OCI-LY7 (cell line): Measurements from ENCODE around the gene KLF13. TPM values are rescaled to one million over a fixed set of nuclear protein-coding genes. Genes with fewer than 3 reads are reported as not detected.

Experiments
- BruUV-seq: library from RNA; stranded (reverse); fragments of 400-500 nt; replicated peaks from 2 replicates; lab custom pipeline; 2021; lab: Mats Ljungman, UMichigan
- CTCF ChIA-PET: fragments of 300-600 bp; sonication (Branson Sonifier 250); formaldehyde crosslinking; loops from one replicate; lab custom pipeline; 2022; ENCODE audit warnings: antibody characterized with exemption; ENCODE audit not compliant: unreplicated experiment; lab: Charles Lee
- POLR2A ChIA-PET: fragments of 300-600 bp; sonication (Branson Sonifier 250); formaldehyde crosslinking; loops from one replicate; lab custom pipeline; 2022; ENCODE audit warnings: antibody characterized with exemption; lab: Charles Lee
- DNase-seq: peaks from one replicate; pipeline ENCODE4 v3.0.0-alpha.2; 2015; ENCODE audit warnings: low spot score
- H2AFZ ChIP-seq: fragments of 200-600 bp; sonication (generic), shearing (Covaris generic); 2 replicates; pipeline ENCODE4 v1.6.1; 2014; ENCODE audit warnings: mild to moderate bottlenecking, antibody characterized with exemption, low read length, moderate library complexity
- H3K27ac ChIP-seq: fragments of 200-600 bp; sonication (generic); 2 replicates; pipeline ENCODE4 v1.5.1; 2014; ENCODE audit warnings: mixed run types, low read depth, mild to moderate bottlenecking, moderate library complexity, low read length, inconsistent platforms; ENCODE audit not compliant: poor library complexity, severe bottlenecking
- H3K36me3 ChIP-seq: fragments of 200-600 bp; sonication (generic); 2 replicates; pipeline ENCODE4 v1.6.1; 2014; ENCODE audit warnings: mild to moderate bottlenecking, antibody characterized with exemption, low read length, moderate library complexity, mixed read lengths; ENCODE audit not compliant: insufficient read depth
- H3K4me1 ChIP-seq: fragments of 200-600 bp; sonication (generic); 2 replicates; pipeline ENCODE4 v1.5.1; 2014; ENCODE audit warnings: mild to moderate bottlenecking, low read length; ENCODE audit not compliant: insufficient read depth, poor library complexity, severe bottlenecking
- H3K4me2 ChIP-seq: fragments of 200-600 bp; sonication (generic); 2 replicates; pipeline ENCODE4 v1.6.1; 2014; ENCODE audit warnings: mild to moderate bottlenecking, low read length
- H3K4me3 ChIP-seq: fragments of 200-600 bp; sonication (generic); 2 replicates; pipeline ENCODE4 v1.5.1; 2014; ENCODE audit warnings: mild to moderate bottlenecking, low read depth, low read length; ENCODE audit not compliant: poor library complexity, severe bottlenecking
- H3K79me2 ChIP-seq: fragments of 200-600 bp; sonication (generic); 2 replicates; pipeline ENCODE4 v1.6.1; 2016; ENCODE audit warnings: low read depth, mild to moderate bottlenecking, low read length, moderate library complexity, mixed read lengths; ENCODE audit not compliant: insufficient read depth
- H3K9me2 ChIP-seq: fragments of 200-600 bp; sonication (generic); 2 replicates; pipeline ENCODE4 v1.6.1; 2016; ENCODE audit warnings: mild to moderate bottlenecking, low read length, mixed read lengths; ENCODE audit not compliant: insufficient read depth
- H3K9me3 ChIP-seq: fragments of 200-600 bp; sonication (generic); 2 replicates; pipeline ENCODE4 v1.6.1; 2014; ENCODE audit warnings: mild to moderate bottlenecking, mixed run types, low read length, mixed read lengths
- H4K20me1 ChIP-seq: fragments of 200-600 bp; sonication (generic); 2 replicates; pipeline ENCODE4 v1.6.1; 2014; ENCODE audit warnings: mild to moderate bottlenecking, antibody characterized with exemption, low read length, moderate library complexity, mixed read lengths; ENCODE audit not compliant: insufficient read depth
- EZH2phosphoT487 ChIP-seq: fragments of 200-600 bp; sonication (generic); IDR thresholded peaks from 2 replicates; pipeline ENCODE4 v1.6.1; 2018; ENCODE audit warnings: low read depth, borderline replicate concordance, mild to moderate bottlenecking, mixed run types, antibody characterized with exemption, low read length, moderate library complexity, mixed read lengths
- intact Hi-C: fragments of 100-400 bp; cut with micrococcal nuclease; formaldehyde crosslinking; loops from one replicate; pipeline ENCODE4 v1.10.0; 2022; ENCODE audit not compliant: unreplicated experiment
- total RNA-seq, 2 experiments: library from RNA; depleted of rRNA in 1 of 2; stranded (reverse); fragments of >200 nt in 1 of 2; shearing (Covaris generic) in 1 of 2; gene quantifications; 2 replicates each; pipeline ENCODE4 v1.2.3, GENCODE V29; 2014 to 2022
- TF ChIP-seq, protein P1 (sequence below): fragments of 200-600 bp; sonication (generic); conservative IDR thresholded peaks from 2 replicates; pipeline ENCODE4 v1.5.1; 2014; ENCODE audit warnings: mild to moderate bottlenecking, antibody characterized with exemption, low read length, moderate library complexity, mixed read lengths

KLF13 gene
- total RNA-seq, 2 experiments from 2014 or later, result 63.2 to 64.6 TPM

GRCh38 chr15:31301673-31301990, 25.0 kb upstream of the KLF13 start:
- CTCF ChIA-PET, result no interaction called here
- no peaks in the 10 kb centered on the region for H3K9me2 ChIP-seq
- no peaks in the 10 kb centered on the region for H3K36me3 ChIP-seq
- peak overlapping the region; percentile 70 for H2AFZ ChIP-seq
- POLR2A ChIA-PET, result interaction anchor here (0.6 to 1.0 kb wide), 2 partner anchors 26 to 35 kb away, joined by 3 read pairs; no protein-coding TSS in a partner anchor
- intact Hi-C loops, result no loop called here
- H3K4me1 ChIP-seq, result peaks cover 88% of the 10 kb centered on the region
- BruUV-seq, result no TSS peak
- peak overlapping the region; percentile 87 for H3K27ac ChIP-seq
- H3K4me3 ChIP-seq, result peak overlapping the region; percentile 43
- H3K4me2 ChIP-seq, result peak overlapping the region; percentile 65
- DNase-seq, result peak; percentile 87
- H4K20me1 ChIP-seq, result no peaks in the 10 kb centered on the region
- no peaks in the 10 kb centered on the region for H3K9me3 ChIP-seq
- no peak for TF ChIP-seq EZH2phosphoT487
- TF ChIP-seq, protein P1, sequence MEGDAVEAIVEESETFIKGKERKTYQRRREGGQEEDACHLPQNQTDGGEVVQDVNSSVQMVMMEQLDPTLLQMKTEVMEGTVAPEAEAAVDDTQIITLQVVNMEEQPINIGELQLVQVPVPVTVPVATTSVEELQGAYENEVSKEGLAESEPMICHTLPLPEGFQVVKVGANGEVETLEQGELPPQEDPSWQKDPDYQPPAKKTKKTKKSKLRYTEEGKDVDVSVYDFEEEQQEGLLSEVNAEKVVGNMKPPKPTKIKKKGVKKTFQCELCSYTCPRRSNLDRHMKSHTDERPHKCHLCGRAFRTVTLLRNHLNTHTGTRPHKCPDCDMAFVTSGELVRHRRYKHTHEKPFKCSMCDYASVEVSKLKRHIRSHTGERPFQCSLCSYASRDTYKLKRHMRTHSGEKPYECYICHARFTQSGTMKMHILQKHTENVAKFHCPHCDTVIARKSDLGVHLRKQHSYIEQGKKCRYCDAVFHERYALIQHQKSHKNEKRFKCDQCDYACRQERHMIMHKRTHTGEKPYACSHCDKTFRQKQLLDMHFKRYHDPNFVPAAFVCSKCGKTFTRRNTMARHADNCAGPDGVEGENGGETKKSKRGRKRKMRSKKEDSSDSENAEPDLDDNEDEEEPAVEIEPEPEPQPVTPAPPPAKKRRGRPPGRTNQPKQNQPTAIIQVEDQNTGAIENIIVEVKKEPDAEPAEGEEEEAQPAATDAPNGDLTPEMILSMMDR, result no peak
- H3K79me2 ChIP-seq, result no peaks in the 10 kb centered on the region

DNA sequence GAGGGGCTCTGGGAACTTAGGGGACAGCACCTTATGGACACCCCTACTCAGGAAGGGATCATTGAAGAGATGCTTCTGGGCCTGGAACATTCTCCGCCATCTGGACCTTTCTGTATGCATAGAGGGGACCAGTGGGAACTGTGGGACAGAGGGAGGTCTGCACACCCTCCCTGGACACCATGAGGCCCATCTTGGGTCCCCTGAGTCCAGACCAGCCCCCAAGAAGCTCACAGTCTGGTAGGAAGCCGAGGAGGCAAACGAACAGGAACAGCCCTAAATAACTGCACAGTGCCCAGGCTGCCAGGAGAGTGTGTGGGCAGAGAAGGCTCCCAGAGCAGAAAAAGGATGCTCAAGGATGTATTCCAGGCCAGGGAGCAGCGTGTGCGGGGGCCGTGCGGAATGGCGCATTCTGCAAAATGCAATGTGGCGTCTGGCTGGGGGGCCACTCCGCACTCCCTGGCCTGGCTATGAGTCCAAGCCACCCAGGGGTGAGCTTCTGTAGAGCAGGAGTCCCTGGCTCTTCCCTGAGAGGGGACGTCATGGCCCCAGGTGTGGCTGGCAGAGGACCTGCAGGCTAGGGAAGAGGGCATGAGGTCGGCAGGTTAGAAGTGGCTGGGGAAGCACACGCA, 24.5 kb upstream of the KLF13 start:
- no peaks in the 10 kb centered on the region for H3K9me3 ChIP-seq
- intact Hi-C loops, result no loop called here
- ChIA-PET CTCF (interaction anchor here (1.3 kb wide), 1 partner anchor 37 kb away, joined by 5 read pairs; no protein-coding TSS in a partner anchor), POLR2A (interaction anchor here (1.8 kb wide), 1 partner anchor 71 kb away, joined by 3 read pairs; no protein-coding TSS in a partner anchor)
- no peak for TF ChIP-seq EZH2phosphoT487
- TF ChIP-seq, protein P1, result no peak
- peak overlapping the region; percentile 65 for H3K4me2 ChIP-seq
- BruUV-seq, result no TSS peak
- H3K36me3 ChIP-seq, result no peaks in the 10 kb centered on the region
- H3K27ac ChIP-seq, result peak overlapping the region; percentile 87
- no peaks in the 10 kb centered on the region for H4K20me1 ChIP-seq
- DNase-seq, result no peak
- peaks cover 93% of the 10 kb centered on the region for H3K4me1 ChIP-seq
- H3K79me2 ChIP-seq, result no peaks in the 10 kb centered on the region
- peak overlapping the region; percentile 43 for H3K4me3 ChIP-seq
- H3K9me2 ChIP-seq, result no peaks in the 10 kb centered on the region
- peak overlapping the region; percentile 70; the same call in 1 of the 2 replicates for H2AFZ ChIP-seq
